Activated CD4-positive, alpha-beta T cell treated with anti-CD3 and anti-CD28 coated beads, Interleukin-2, amount 50 U/mL, for 24 hours (primary cell): ENCODE measurements around the gene VRK3.
A peak's percentile ranks its signal among the peaks of the same experiment; 100 is the strongest.

Experiments used
- DNase-seq, 2 donors: peaks; one replicate each; pipeline ENCODE4 v3.0.0-alpha.2; 2020; ENCODE audit warnings: low read depth in 1 of 2, low spot score in 1 of 2

The VRK3 gene

DNA sequence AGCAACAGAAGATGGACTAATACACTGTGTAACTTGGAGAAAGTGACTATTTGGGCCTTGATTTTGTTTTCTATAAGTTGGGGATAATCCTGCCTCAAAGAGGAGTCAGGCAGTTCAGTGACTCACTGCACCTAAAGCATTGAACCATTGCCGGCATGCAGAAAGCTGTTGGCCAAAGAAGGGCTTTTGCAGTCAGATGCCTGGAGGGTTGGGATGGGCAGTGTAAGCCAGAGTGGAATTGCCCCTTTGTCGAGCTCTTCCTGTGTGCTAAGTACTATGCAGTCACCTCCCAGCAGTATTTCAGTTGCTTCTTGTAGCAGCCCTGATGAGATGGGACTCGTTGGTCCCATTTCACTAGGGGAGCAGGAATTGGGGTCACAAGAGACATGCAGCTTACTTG lies 11.7 kb upstream of the VRK3 start:
- DNase-seq = no peak

DNA sequence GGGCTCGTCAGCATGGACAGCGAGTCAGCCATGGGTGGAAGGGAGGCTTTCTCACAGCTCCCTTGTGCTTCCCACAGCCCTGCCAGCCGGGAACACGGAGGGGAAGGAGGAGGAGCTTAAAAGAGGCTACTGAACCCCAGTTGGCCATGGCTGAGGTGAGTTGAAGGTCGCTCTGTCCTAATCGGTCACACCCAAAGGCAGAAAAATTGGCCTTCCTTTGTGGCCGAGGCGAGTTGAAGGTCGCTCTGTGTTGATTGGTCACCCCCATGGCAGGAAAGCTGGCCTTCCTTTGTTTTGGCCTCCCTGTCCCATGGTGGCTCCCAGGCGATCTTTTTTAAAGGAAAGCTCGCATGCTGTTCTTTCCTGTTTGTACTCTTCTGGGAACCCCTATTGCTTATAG lies 5.8 kb upstream of the VRK3 start:
- DNase-seq = no peak

DNA sequence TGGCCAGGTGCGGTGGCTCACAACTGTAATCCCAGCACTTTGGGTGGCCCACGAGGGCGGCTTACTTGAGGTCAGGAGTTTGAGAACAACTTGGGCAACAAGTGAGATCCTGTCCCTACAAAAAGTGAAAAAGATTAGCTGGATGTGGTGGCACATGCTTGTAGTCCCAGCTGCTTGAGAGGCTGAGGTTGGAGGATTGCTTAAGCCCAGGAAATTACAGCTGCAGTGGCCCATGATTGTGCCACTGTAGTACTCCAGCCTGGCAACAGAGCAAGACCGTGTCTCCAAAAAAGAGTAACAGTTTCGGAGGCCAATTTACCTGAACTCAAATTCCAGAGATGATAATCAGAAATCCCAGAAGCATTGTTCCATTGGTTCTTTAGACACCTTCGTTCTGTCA lies 5.1 kb upstream of the VRK3 start:
- no peak for DNase-seq

DNA sequence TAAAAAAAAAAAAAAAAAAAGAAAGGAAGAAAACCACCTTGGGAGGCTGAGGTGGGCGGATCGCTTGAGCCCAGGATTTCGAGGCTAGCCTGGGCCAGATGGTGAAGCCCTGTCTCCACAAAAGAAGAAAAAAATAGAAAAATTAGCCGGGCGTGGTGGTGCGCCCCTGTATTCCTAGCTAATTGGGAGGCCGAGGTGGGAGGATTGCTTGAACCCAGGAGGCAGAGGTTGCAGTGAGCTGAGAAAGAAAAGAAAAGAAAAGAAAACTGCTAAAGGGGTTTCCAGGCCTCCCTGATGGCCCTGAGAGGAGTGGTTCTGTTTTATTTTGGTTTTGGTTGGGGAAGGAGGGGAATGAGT lies 1.4 kb upstream of the VRK3 start:
- DNase-seq = no peak

DNA sequence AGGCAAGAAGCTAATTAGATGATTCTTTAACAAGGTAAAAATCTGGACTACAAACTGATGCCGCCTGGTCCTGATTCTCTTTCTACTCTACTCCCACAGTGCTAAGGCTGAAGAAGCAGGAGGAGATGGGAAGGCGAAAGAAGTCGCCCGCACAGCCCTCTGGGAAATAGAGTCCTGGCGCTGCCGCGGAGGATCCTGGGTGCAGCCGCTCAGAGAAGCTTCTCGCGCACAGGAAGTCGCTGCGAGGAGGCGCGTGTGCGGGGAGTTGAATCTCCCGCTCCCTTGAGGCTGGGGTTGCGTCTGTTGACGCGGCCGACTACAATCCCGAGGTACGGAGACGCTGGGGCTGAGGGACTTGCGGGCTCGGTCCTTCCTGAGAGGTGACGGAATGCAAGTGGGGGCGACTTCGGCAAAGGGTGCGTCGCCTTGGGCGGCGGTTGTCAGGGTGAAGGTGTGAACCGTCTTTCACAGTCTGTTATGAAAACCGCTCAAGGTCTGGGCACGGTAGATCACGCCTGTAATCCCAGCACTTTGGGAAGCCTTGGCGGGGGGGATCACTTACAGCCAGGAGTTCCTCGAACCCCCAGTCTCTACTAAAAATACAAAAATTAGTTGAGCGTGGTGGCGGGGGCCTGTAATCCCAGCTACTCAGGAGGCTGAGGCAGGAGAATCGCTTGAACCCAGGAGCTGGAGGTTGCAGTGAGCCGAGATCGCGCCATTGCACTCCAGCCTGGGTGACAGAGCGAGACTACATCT lies 800 bp upstream of the VRK3 start, which contains the start of gene ZNF473:
TSS of gene ZNF473 (plus strand) at position 212 of the 756 bp plus-strand sequence. CDS start 5,078 bp downstream, outside the sequence.
- peak; percentile 77 to 83 for DNase-seq

DNA sequence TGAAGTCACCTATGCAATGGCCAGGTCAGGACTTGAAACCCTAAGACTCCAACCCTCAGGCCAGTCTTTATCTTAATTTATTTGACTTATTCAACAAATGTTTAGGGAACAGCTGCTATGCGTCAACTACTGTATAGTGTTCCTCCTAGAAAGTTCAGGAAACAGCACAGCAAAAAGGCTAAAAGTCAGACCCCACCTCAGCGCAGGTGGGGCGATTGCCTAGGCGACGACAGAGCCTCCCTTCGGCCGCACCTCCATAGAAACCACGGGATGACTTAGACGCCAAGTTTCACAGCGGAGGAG lies 502 bp downstream of the VRK3 start:
- no peak for DNase-seq

DNA sequence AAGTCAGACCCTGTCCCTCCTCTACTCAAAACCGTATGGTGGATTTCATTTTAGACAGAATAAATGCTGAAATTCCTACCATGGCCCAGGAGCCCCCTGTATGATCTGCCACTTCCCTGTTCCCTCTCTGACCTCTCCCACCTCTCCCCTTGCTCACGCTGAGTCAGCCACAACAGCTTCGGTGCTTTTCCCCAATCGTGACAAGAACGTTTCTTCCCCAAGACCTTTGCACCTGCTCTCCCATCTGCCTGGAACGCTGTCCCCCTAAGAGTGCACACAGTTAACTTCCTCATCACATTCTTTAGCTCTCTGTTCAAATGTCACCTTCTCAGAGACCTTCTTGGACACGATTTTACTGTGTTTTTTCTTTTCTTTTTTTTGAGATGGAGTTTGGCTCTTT lies 2.3 kb downstream of the VRK3 start:
- no peak for DNase-seq

DNA sequence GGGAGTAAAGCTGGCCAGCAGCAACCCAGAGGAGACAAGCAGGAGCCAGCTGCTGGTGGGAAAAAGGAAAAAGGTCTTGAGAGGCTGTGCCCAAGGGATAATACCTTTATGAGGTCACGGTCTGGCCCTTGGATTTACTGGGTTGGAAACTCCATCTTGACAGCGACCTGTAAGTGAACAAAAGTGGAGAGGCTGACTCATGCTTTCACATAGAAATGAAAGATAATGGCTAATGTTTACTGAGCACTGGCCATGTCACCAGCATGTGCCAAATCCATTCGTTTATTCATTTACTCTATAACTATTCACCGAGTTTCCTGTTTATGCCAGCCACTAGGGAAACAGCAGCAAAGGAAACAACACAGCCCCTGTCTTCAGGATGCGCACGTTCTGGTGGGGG lies 4.7 kb downstream of the VRK3 start:
- DNase-seq = no peak

DNA sequence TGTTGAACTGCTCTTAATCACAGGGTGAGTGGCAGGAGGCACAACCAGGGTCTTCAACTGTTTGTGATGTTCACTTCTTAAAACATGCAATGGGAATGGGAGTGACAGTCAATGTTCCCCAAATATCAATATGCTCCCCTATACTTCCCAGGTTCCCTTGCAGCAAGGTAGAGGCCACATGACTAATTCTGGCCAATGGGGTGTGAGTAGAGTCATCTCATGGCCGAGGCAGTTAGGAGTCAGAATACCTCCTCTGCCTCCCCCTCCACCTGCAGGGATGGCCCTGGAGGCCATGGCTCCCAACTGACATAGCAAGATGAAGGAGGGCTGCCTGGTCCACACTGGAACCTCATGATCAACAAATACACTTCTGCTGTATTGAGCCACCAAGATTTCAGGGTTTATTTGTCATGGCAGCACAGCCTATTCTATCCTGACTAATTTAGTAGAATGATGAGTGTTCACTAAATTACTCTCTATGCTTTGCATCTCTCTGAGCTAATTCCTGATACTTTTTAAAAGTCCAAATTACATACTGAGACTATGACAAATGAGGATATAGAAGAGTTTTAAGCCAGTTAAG lies 8.9 kb downstream of the VRK3 start:
- DNase-seq = no peak

DNA sequence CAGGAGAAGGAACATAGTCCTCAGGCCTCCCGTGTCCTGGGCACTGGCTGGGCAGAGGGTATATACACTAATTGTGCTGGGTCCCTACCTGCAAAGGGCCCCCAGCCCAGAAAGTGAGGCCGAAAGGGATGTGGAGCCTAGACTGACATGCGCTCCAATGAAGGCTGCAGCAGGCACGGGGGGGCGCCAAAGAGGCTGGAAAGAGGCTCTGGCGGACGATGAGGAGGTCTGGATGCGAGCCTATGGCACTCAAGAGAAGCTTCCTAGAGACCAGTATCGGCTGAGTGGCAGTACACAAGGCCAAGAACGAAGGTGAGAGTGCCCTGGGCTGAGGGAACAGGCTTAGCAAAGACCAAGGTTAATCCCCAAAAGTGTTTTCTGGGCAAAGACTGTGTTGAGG lies 16.6 kb downstream of the VRK3 start:
- no peak for DNase-seq

DNA sequence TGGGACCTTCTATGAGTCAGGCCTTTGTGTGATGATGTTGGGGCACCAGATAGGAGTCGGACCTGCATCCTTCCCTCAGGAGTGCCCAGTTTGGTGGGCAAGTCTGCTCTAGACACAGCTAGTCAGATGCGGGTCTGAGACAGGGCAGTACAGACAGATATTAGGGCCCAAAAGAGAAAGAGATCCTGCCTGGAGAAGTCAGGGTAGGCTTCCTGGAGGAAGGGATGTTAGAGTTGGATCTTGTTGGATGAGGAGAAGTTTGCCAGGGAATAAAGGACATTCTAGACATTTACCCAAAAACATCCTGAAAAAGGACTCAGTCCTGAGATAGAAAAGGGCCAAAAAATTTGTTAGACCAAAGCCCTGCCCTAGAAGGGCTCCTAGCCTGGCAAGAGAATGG lies 17.2 kb downstream of the VRK3 start:
- no peak for DNase-seq

DNA sequence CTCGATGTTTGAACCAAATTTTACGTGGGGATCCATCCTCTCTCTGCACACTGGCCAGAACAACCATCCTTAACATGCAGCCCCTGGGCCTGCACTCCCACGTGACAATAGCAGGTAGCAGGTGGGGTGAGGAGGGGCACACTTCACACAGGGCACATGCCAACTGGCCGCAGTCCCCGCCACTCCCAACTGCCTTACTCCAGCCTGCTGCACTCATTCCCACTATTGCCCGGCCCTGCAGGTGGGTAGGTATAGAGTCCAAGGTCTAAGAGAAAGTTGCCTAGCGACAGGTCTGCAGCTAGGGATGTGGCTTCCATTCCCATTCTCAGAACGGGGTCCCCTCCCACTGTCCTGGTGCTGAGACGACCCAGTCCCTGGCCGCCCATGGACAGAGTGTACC lies 18.0 kb downstream of the VRK3 start:
- DNase-seq = no peak

DNA sequence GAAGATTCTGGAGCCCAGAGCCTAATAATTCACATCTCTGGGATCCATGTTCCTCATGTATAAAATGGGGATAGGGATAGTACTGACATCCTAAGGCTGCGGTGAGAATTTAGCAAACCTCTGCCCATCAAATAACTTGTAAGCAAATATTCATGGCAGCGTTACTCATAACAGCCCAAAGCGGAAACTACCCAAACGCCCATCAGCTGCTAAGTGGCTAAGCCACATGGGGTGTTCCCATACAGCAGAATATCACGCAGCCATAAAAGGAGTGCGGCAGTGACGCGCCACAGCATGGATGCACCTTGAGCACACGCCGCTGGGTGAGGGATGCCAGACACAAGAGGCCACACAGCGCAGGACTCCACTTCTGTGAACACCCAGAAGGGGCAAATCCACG lies 19.7 kb downstream of the VRK3 start:
- no peak for DNase-seq

DNA sequence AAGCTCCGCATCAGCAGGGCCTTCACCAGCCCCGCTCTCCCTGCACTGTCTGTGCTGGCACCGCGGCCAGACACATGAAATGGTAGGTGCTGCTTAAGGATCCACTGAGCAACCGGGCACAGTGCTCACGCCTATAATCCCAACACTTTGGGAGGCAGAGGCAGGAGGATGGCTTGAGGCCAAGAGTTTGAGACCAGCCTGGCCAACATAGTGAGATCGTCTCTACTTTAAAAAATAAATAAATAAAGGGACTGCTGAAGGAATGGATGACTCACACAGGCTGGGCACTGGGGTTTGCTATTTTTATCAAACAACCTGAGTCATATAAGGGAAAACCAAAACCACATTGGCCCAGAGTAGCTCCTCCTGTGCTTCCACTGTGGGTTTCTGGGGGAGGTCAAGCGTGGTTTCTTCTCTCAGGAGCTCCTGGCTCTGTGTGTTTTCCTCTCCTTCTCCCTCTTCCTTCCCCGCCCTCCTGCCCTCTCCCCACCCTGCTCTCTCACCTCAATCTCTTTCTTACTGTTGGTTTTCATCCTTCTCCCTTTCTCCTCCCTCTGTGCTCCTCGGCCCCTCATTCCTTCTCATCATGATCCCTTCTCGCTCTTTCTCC lies 21.3 kb downstream of the VRK3 start:
- DNase-seq = peak in 1 of 2 donors; percentile 21

DNA sequence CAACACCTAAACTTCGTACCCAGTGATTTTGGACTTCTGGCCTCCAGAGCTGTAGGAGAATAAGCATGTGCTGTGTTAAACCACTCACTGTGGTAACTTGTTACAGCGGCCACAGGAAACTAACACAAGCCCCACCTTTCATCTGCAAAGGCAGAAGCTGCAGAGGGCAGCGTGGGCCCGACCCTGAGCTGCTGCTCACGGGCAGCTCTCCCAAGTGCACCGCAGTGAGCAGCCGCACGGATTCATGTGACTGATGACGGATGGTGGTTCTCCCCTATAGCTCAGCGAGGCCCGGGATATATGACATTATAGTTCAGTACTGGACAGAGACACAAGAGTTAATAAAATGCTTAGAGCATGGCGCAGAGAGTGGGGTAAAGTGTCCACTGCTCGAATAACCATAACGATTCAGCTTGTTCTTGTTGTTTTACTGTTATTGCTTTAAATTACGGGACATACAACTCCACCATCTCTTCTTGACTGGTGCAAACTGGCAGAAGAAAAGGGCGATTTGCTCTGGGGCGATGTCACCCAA lies 21.9 kb downstream of the VRK3 start:
- no peak for DNase-seq

DNA sequence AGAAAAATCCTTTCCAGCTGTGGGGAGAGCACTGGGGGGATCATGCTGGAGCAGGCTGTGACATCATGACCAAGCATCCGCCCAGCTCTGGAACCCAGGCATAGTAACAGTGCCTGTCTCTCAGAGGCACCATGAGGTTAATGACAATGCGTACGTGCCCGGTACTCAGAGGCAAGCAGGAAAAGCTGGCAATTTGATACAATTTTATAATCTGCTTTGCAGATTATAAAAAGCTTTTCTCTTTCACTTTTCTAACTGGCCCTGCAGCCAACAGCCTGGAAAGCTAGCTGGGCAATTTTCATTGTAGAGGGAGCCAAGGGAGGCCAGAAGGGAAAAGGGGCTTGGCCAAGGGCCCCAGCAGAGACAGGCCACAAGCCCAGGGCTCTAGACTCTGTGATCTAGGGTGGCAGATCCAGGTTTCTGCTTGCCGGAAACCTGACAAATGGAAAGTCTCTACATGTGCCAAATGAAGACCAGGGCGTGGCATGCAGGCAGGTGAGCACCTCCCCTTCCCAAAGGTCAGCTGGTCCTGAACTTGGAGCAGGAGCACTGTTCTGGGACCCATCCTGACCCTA lies 22.7 kb downstream of the VRK3 start:
- DNase-seq = no peak

DNA sequence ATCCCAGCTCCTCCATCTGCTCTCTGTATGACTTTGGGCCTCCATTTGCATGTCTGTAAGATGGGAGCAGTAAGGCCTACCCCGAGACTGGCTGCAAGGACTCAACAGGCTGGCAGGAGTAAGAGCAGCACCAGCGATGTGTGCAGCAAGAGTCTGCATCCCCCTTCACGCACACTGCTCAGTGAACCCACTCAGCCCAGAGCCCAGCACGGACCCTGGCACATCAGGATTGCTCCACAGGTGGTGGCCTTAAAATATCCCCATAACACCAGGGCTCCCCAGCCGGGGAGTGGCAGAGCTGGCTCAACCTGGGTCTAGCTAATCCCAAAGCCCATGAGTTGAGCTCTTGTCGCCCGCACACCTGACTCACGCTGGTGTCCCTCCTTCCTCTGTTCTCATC lies 23.4 kb downstream of the VRK3 start:
- DNase-seq = no peak

DNA sequence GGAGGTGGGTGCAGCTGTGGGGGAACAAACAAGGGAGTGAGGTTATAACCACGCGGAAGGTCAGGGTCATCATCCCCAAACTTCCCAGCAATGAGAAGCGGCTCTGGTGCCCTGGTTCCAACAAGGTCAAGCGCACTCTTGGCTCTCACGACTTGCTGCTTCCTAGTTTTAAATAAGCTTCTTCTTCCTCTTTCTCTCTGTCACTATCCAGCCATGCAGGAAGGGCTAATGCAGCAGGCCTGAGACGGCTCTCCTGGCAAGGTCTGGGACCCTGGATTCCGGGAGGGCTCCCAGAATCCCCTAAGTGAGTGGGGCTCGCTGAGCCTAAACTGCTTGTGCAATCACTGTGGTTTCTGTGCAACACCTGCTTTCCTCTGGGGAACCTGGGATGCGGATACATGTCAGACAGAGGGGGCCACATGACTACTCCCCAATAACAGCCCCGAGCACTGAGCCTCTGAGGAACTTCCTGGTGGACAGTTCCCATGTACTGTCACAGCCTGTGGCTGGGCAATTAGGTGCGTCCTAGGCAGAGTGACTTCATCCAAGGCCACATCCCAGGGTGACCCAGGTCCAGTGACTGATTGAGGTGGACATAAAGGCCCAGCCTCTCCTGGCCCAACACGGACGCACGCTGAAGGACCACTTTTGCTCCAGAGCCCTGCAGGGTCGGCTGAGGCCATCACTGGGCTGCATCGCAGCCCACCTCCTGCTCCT lies 24.2 kb downstream of the VRK3 start:
- DNase-seq = no peak

DNA sequence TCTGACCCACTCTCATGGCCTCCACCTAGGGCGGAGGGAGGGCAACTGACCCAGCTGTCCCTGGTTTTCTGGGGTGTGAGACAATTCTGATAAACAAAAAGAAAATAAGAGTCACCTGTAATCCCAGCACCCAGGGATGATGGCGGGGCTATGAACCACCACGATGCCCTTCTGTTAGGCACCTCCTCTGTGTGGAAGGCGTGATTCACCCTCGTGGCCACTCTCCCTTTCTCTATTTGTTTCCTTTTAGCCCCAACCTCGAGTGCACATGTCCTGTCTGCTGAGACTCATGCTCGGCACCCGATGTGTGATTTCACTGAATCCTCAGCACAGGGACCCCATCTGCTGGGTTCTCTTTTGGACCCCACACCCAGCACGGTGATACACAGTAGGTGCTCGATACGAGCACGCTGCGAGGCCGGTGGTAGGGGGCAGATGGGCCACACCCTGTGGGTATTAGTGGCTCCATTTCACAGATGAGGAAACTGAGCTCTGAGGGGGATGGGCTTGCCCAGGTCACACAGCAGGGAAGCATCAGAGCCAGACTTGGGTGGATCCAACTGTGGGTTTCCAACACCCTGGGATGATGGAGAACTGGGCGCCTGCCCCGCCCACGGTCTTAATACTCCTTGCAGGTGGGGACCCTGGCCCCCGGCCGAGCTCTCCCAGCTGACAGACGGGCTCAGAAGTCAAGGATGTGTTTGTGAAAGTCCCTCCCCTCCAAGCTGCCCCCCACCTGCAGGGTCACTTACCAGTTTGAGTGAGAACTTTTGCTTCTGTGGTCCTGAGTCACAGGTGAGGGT lies 24.9 kb downstream of the VRK3 start:
- no peak for DNase-seq

DNA sequence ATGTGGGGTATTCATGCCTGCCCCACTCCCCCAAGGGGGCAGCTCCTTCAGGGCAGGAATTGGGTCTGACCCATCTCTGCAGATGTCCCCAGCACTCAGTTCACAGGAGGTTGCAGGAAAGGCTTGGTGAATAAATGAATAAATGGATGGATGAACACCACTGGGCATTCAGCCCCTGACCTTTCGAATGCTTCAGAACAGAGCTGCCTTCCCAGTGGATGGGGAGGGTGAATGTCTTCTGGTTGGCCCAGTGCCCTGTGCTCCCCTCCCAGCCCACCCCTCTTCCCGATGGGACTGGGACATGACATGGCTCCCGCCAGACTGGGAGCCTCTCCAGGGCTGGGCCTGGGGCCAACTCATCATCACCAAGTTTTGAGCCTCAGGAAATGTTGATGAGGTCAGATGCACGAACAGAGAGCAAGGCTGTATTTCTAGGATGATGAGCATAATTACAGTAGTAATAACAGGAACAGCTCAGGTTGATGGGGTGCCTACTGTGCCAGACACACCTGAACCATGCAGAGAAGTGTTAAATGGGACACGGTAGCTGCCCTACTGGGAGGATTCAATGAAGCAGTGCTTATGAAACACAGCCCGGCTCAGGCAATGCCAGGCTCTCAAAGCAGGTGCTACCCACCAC lies 25.7 kb downstream of the VRK3 start:
- DNase-seq = no peak
